Activated CD8-positive, alpha-beta memory T cell treated with anti-CD3 and anti-CD28 coated beads for 48 hours (primary cell): ENCODE measurements around the gene SIN3A.
"Not testable (repeated sequence)": the region's sequence is repeated elsewhere in the genome, so short reads cannot be mapped to it uniquely, and the experiment has no call there.

Experiments used
- DNase-seq, 3 experiments: peaks; one replicate each; pipeline ENCODE4 v3.0.0-alpha.2; 2020; ENCODE audit warnings: low read depth in 2 of 3, low spot score in 2 of 3

SIN3A gene

GRCh38 chr15:75357976-75358673 lies 93.4 kb downstream of the SIN3A start:
- no peak for DNase-seq

- DNase-seq: no peak
Observed at GRCh38 chr15:75356517-75356916, 95.0 kb downstream of the SIN3A start.

- no peak for DNase-seq
Observed at GRCh38 chr15:75356006-75356405, 95.5 kb downstream of the SIN3A start.

- DNase-seq: no peak
Observed at GRCh38 chr15:75355369-75355768, 96.1 kb downstream of the SIN3A start.

- DNase-seq: no peak
Observed at GRCh38 chr15:75354454-75354853, 97.0 kb downstream of the SIN3A start.

GRCh38 chr15:75353604-75354003 lies 97.9 kb downstream of the SIN3A start:
- no peak for DNase-seq

GRCh38 chr15:75352186-75353080 lies 99.1 kb downstream of the SIN3A start:
- no peak for DNase-seq

- no peak for DNase-seq
Observed at GRCh38 chr15:75350601-75351361, 100.7 kb downstream of the SIN3A start.

- peak; percentile 26 to 63 (median 60) for DNase-seq
Observed at GRCh38 chr15:75349851-75350588, 101.5 kb downstream of the SIN3A start.

- not testable (repeated sequence) for DNase-seq
Observed at GRCh38 chr15:75349351-75349669, 102.2 kb downstream of the SIN3A start.

- DNase-seq: no peak
Observed at GRCh38 chr15:75348562-75349350, 102.7 kb downstream of the SIN3A start.

- no peak for DNase-seq
Observed at GRCh38 chr15:75348034-75348561, 103.4 kb downstream of the SIN3A start.

GRCh38 chr15:75347222-75348033 lies 104.1 kb downstream of the SIN3A start:
- peak in 1 of 3 experiments; percentile 29 for DNase-seq

GRCh38 chr15:75346796-75347221 lies 104.7 kb downstream of the SIN3A start, which contains the start of gene NEIL1:
NEIL1 (plus strand) TSS chr15:75347039; CDS start chr15:75348906, 1,867 bp downstream.
- DNase-seq: no peak

- DNase-seq: not testable (repeated sequence)
Observed at GRCh38 chr15:75343953-75344352, 107.5 kb downstream of the SIN3A start.

GRCh38 chr15:75342221-75342620 lies 109.3 kb downstream of the SIN3A start:
- DNase-seq: no peak

GRCh38 chr15:75339531-75340240 lies 111.8 kb downstream of the SIN3A start:
- no peak for DNase-seq

GRCh38 chr15:75338661-75339240 lies 112.7 kb downstream of the SIN3A start:
- DNase-seq: no peak
